NCI-H1105 treated with DMSO at 0.1 percent for 48 hours (cell line): ENCODE data around the gene EPX.

Source experiments
- DNase-seq: peaks from one replicate; lab custom pipeline; 2025; lab: John Stamatoyannopoulos, UW

The EPX gene

GRCh38 chr17:58184986-58185761 lies 7.4 kb upstream of the EPX start:
- no peak for DNase-seq

- no peak for DNase-seq
These were observed 5.9 kb upstream of the EPX start for GRCh38 chr17:58186591-58186990.

- DNase-seq, result no peak
These were observed 5.5 kb upstream of the EPX start for GRCh38 chr17:58187063-58187462.

GRCh38 chr17:58187675-58188074 lies 4.9 kb upstream of the EPX start:
- DNase-seq, result no peak

GRCh38 chr17:58189436-58190146 lies 2.9 kb upstream of the EPX start:
- no peak for DNase-seq

- DNase-seq, result no peak
These were observed 1.2 kb upstream of the EPX start for GRCh38 chr17:58191241-58191896.

GRCh38 chr17:58193641-58194255 lies 1.2 kb downstream of the EPX start:
- DNase-seq, result no peak

GRCh38 chr17:58195518-58196123 lies 3.1 kb downstream of the EPX start:
- no peak for DNase-seq

GRCh38 chr17:58196610-58197009 lies 4.1 kb downstream of the EPX start:
- DNase-seq, result no peak

- DNase-seq, result peak; percentile 62
These were observed 7.6 kb downstream of the EPX start for GRCh38 chr17:58200024-58200633.

- no peak for DNase-seq
These were observed 10.3 kb downstream of the EPX start for GRCh38 chr17:58202859-58203258.

GRCh38 chr17:58204796-58205195 lies 12.3 kb downstream of the EPX start:
- DNase-seq, result no peak

GRCh38 chr17:58205936-58206335 lies 13.4 kb downstream of the EPX start:
- no peak for DNase-seq

- DNase-seq, result no peak
These were observed 14.9 kb downstream of the EPX start for GRCh38 chr17:58207451-58207850.

- DNase-seq, result no peak
These were observed 15.8 kb downstream of the EPX start for GRCh38 chr17:58208344-58208743.

- DNase-seq, result no peak
These were observed 18.4 kb downstream of the EPX start for GRCh38 chr17:58210922-58211321.

- DNase-seq, result no peak
These were observed 23.2 kb downstream of the EPX start for GRCh38 chr17:58215685-58216084.

- no peak for DNase-seq
These were observed 25.2 kb downstream of the EPX start for GRCh38 chr17:58217766-58218165.

- peak; percentile 92 for DNase-seq
These were observed 26.7 kb downstream of the EPX start, which contains the start of gene MKS1 for GRCh38 chr17:58219007-58219788. MKS1 (minus strand) TSS chr17:58219255; CDS start chr17:58219230, 25 bp downstream.

- DNase-seq, result no peak
These were observed 27.3 kb downstream of the EPX start for GRCh38 chr17:58219789-58220183.

GRCh38 chr17:58224315-58224714 lies 31.8 kb downstream of the EPX start:
- no peak for DNase-seq
